Central memory CD8-positive, alpha-beta T cell (primary cell): Measurements from ENCODE around the gene IL21R.
A peak's percentile ranks its signal among the peaks of the same experiment; 100 is the strongest.

ENCODE experiments used
- ATAC-seq: fragments of 150-1000 bp; cut with Tn5 transposase; replicated peaks from 2 replicates; pipeline ENCODE4 v1.10.0; 2022; ENCODE audit warnings: mild to moderate bottlenecking, moderate FRiP score, moderate number of reproducible peaks; ENCODE audit not compliant: poor library complexity, severe bottlenecking; ENCODE audit errors: extremely low read depth
- DNase-seq, 2 donors: peaks; one replicate each; pipeline ENCODE4 v3.0.0; 2021; ENCODE audit warnings: low spot score in 2 of 2
- H3K27ac Mint-ChIP-seq: one replicate; pipeline ENCODE4 v1.8.0; 2022; ENCODE audit warnings: low read depth, mild to moderate bottlenecking, moderate library complexity, mixed read lengths
- H3K27me3 Mint-ChIP-seq: one replicate; pipeline ENCODE4 v1.8.0; 2022; ENCODE audit warnings: mixed read lengths
- H3K36me3 Mint-ChIP-seq: one replicate; pipeline ENCODE4 v1.8.0; 2022; ENCODE audit warnings: mild to moderate bottlenecking, moderate library complexity, mixed read lengths; ENCODE audit not compliant: insufficient read depth
- H3K4me1 Mint-ChIP-seq: one replicate; pipeline ENCODE4 v1.8.0; 2022; ENCODE audit warnings: mixed read lengths
- H3K4me3 Mint-ChIP-seq: one replicate; pipeline ENCODE4 v1.8.0; 2022; ENCODE audit warnings: mild to moderate bottlenecking, moderate library complexity, mixed read lengths
- H3K9me3 Mint-ChIP-seq: one replicate; pipeline ENCODE4 v1.8.0; 2022; ENCODE audit warnings: mixed read lengths

IL21R gene

GRCh38 chr16:27436921-27437650 lies 35.1 kb downstream of the IL21R start:
- no peaks in the 10 kb centered on the region for H3K9me3 Mint-ChIP-seq
- no peak overlapping the region for H3K4me3 Mint-ChIP-seq
- H3K27me3 Mint-ChIP-seq = no peaks in the 10 kb centered on the region
- peaks cover 74% of the 10 kb centered on the region for H3K36me3 Mint-ChIP-seq
- DNase-seq = no peak
- H3K4me1 Mint-ChIP-seq = peaks cover 20% of the 10 kb centered on the region
- ATAC-seq = no peak
- H3K27ac Mint-ChIP-seq = no peak overlapping the region

GRCh38 chr16:27437946-27438345 lies 36.0 kb downstream of the IL21R start:
- H3K9me3 Mint-ChIP-seq = no peaks in the 10 kb centered on the region
- peaks cover 19% of the 10 kb centered on the region for H3K4me1 Mint-ChIP-seq
- no peak for ATAC-seq
- no peak for DNase-seq
- H3K36me3 Mint-ChIP-seq = peaks cover 73% of the 10 kb centered on the region
- H3K27me3 Mint-ChIP-seq = no peaks in the 10 kb centered on the region
- H3K4me3 Mint-ChIP-seq = no peak overlapping the region
- H3K27ac Mint-ChIP-seq = peak overlapping the region; percentile 61

- H3K4me1 Mint-ChIP-seq = peaks cover 17% of the 10 kb centered on the region
- H3K27me3 Mint-ChIP-seq = no peaks in the 10 kb centered on the region
- DNase-seq = no peak
- H3K27ac Mint-ChIP-seq = peak overlapping the region; percentile 4
- peaks cover 77% of the 10 kb centered on the region for H3K36me3 Mint-ChIP-seq
- no peaks in the 10 kb centered on the region for H3K9me3 Mint-ChIP-seq
- no peak overlapping the region for H3K4me3 Mint-ChIP-seq
- no peak for ATAC-seq
These were observed 37.5 kb downstream of the IL21R start for GRCh38 chr16:27439271-27440018.

- ATAC-seq (no peak), DNase-seq (no peak)
- Mint-ChIP-seq H3K27me3 (no peaks in the 10 kb centered on the region), H3K36me3 (peaks cover 72% of the 10 kb centered on the region), H3K4me3 (no peak overlapping the region), H3K27ac (peak overlapping the region; percentile 50), H3K4me1 (peaks cover 28% of the 10 kb centered on the region), H3K9me3 (no peaks in the 10 kb centered on the region)
These were observed 39.3 kb downstream of the IL21R start for GRCh38 chr16:27441276-27441675.

DNA sequence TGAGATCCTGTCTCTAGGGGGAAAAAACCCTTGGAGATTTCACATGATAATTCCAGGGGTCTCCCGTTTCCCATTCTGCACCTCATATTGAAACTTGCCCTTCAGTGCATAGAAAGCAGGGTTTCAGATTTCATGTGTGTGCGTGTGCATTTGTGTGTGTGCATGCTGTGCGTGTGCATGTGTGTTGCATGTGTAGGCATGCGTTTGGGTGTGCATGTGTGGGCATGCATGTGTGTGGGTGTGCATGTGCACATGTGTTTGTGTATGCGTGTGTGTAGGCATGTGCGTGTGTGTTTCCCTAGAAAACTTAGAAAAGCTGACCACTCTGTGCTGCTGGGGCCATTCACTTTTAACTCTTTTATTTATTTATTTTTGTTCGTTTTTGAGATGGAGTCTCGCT lies 40.0 kb downstream of the IL21R start:
- Mint-ChIP-seq H3K9me3 (no peaks in the 10 kb centered on the region), H3K27me3 (no peaks in the 10 kb centered on the region), H3K27ac (no peak overlapping the region), H3K36me3 (peaks cover 72% of the 10 kb centered on the region), H3K4me3 (no peak overlapping the region), H3K4me1 (peaks cover 34% of the 10 kb centered on the region)
- no peak for ATAC-seq
- DNase-seq = no peak

- Mint-ChIP-seq H3K27ac (no peak overlapping the region), H3K27me3 (no peaks in the 10 kb centered on the region), H3K4me1 (peaks cover 52% of the 10 kb centered on the region), H3K4me3 (no peak overlapping the region), H3K9me3 (no peaks in the 10 kb centered on the region), H3K36me3 (peaks cover 70% of the 10 kb centered on the region)
- no peak for DNase-seq
- ATAC-seq = no peak
These were observed 42.0 kb downstream of the IL21R start for GRCh38 chr16:27444015-27444414.

DNA sequence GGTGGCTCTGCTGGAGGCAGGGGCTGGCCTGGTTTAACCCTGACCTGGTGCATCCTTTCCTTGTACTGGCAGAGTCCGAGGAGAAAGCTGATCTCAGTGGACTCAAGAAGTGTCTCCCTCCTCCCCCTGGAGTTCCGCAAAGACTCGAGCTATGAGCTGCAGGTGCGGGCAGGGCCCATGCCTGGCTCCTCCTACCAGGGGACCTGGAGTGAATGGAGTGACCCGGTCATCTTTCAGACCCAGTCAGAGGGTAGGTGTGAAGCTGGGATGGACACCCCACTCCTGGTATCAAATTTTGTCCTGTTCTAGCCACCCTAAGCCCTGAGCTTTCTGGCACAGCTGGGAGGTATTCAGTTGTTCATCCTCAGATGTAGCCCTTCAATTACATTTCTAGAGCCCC lies 42.5 kb downstream of the IL21R start:
- peaks cover 52% of the 10 kb centered on the region for H3K4me1 Mint-ChIP-seq
- DNase-seq = no peak
- no peaks in the 10 kb centered on the region for H3K27me3 Mint-ChIP-seq
- no peak overlapping the region for H3K27ac Mint-ChIP-seq
- H3K9me3 Mint-ChIP-seq = no peaks in the 10 kb centered on the region
- no peak for ATAC-seq
- peaks cover 70% of the 10 kb centered on the region for H3K36me3 Mint-ChIP-seq
- H3K4me3 Mint-ChIP-seq = no peak overlapping the region

- Mint-ChIP-seq H3K27ac (peak overlapping the region; percentile 96), H3K27me3 (no peaks in the 10 kb centered on the region), H3K9me3 (no peaks in the 10 kb centered on the region), H3K4me3 (peak overlapping the region; percentile 77), H3K36me3 (peaks cover 73% of the 10 kb centered on the region), H3K4me1 (peaks cover 63% of the 10 kb centered on the region)
- no peak for ATAC-seq
- no peak for DNase-seq
These were observed 43.7 kb downstream of the IL21R start for GRCh38 chr16:27445502-27446175.

GRCh38 chr16:27446721-27447120 lies 44.7 kb downstream of the IL21R start:
- ATAC-seq = peak; percentile 79
- peak; percentile 72 to 90 for DNase-seq
- peaks cover 74% of the 10 kb centered on the region for H3K4me1 Mint-ChIP-seq
- H3K9me3 Mint-ChIP-seq = no peaks in the 10 kb centered on the region
- peak overlapping the region; percentile 77 for H3K4me3 Mint-ChIP-seq
- H3K36me3 Mint-ChIP-seq = peaks cover 69% of the 10 kb centered on the region
- peak overlapping the region; percentile 96 for H3K27ac Mint-ChIP-seq
- H3K27me3 Mint-ChIP-seq = no peaks in the 10 kb centered on the region

DNA sequence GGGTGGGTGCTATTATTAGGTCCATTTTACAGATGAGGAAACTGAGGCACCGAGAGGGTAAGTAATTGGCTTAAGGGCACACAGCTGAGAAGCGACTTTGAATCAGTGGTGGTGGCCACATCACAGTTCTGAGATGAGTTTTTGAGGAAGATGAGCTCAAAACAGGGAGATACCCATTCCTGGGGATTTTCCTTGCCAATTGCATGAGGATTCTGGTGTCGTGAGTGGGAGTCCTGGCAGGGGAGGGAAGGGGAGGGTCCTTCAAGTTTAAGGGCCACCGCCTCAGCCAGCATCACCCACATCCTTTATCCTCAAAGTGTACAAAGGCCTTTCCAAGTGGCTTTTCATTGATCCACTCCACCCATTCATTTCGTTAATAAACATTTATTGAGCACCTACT lies 45.3 kb downstream of the IL21R start:
- DNase-seq (no peak), ATAC-seq (no peak)
- Mint-ChIP-seq H3K27ac (peak overlapping the region; percentile 96), H3K9me3 (no peaks in the 10 kb centered on the region), H3K4me3 (peak overlapping the region; percentile 77), H3K36me3 (peaks cover 66% of the 10 kb centered on the region), H3K27me3 (no peaks in the 10 kb centered on the region), H3K4me1 (peaks cover 79% of the 10 kb centered on the region)

- no peak for DNase-seq
- no peaks in the 10 kb centered on the region for H3K9me3 Mint-ChIP-seq
- no peak for ATAC-seq
- H3K4me3 Mint-ChIP-seq = peak overlapping the region; percentile 78
- peak overlapping the region; percentile 96 for H3K27ac Mint-ChIP-seq
- no peaks in the 10 kb centered on the region for H3K27me3 Mint-ChIP-seq
- H3K36me3 Mint-ChIP-seq = peaks cover 56% of the 10 kb centered on the region
- peaks cover 83% of the 10 kb centered on the region for H3K4me1 Mint-ChIP-seq
These were observed 46.8 kb downstream of the IL21R start for GRCh38 chr16:27448532-27449433.
